ENCODE data around the gene MYH11.
"Not testable (repeated sequence)": the region's sequence is repeated elsewhere in the genome, so short reads cannot be mapped to it uniquely, and the experiment has no call there.

Gene MYH11

GRCh38 chr16:15822957-15823356, 33.9 kb downstream of the MYH11 start:
- no peaks in the 10 kb centered on the region for H3K9me3 ChIP-seq (ENCODE audit: insufficient read depth, low read depth, low read length)
- H3K36me3 ChIP-seq (ENCODE audit: insufficient read depth, low read length) = no peaks in the 10 kb centered on the region
- 82% methylated on average over 17 of the region's 17 CpGs for WGBS
- no peak overlapping the region for H3K27ac ChIP-seq (ENCODE audit: low read depth, low read length)
- no peak overlapping the region for H3K9ac ChIP-seq (ENCODE audit: low read depth, low read length)
- no peaks in the 10 kb centered on the region for H3K4me1 ChIP-seq (ENCODE audit: insufficient read depth, low read length)
- no peaks in the 10 kb centered on the region for H3K27me3 ChIP-seq (ENCODE audit: insufficient read depth, low read length)
- H3K4me3 ChIP-seq (ENCODE audit: low read length) = no peak overlapping the region

GRCh38 chr16:15820837-15821236, 36.0 kb downstream of the MYH11 start:
- H3K36me3 ChIP-seq (ENCODE audit: insufficient read depth, low read length) = no peaks in the 10 kb centered on the region
- WGBS = 97% methylated on average over 7 of the region's 7 CpGs
- H3K9ac ChIP-seq (ENCODE audit: low read depth, low read length) = no peak overlapping the region
- peaks cover 10% of the 10 kb centered on the region; the same call in 1 of the 2 replicates for H3K9me3 ChIP-seq (ENCODE audit: insufficient read depth, low read depth, low read length)
- no peaks in the 10 kb centered on the region for H3K27me3 ChIP-seq (ENCODE audit: insufficient read depth, low read length)
- H3K4me3 ChIP-seq (ENCODE audit: low read length) = no peak overlapping the region
- no peaks in the 10 kb centered on the region for H3K4me1 ChIP-seq (ENCODE audit: insufficient read depth, low read length)
- H3K27ac ChIP-seq (ENCODE audit: low read depth, low read length) = no peak overlapping the region

- Histone ChIP-seq H3K4me1 (ENCODE audit: insufficient read depth, low read length) (no peaks in the 10 kb centered on the region), H3K27ac (ENCODE audit: low read depth, low read length) (no peak overlapping the region), H3K27me3 (ENCODE audit: insufficient read depth, low read length) (no peaks in the 10 kb centered on the region), H3K4me3 (ENCODE audit: low read length) (no peak overlapping the region), H3K9me3 (ENCODE audit: insufficient read depth, low read depth, low read length) (peaks cover 14% of the 10 kb centered on the region; the same call in 1 of the 2 replicates), H3K9ac (ENCODE audit: low read depth, low read length) (no peak overlapping the region), H3K36me3 (ENCODE audit: insufficient read depth, low read length) (no peaks in the 10 kb centered on the region)
- 42% methylated on average over 2 of the region's 2 CpGs for WGBS
These were observed 37.8 kb downstream of the MYH11 start for GRCh38 chr16:15819046-15819445.

- 87% methylated on average over 1 of the region's 2 CpGs for WGBS
- no peaks in the 10 kb centered on the region for H3K4me1 ChIP-seq (ENCODE audit: insufficient read depth, low read length)
- H3K9ac ChIP-seq (ENCODE audit: low read depth, low read length) = no peak overlapping the region
- H3K9me3 ChIP-seq (ENCODE audit: insufficient read depth, low read depth, low read length) = peaks cover 14% of the 10 kb centered on the region; the same call in 1 of the 2 replicates
- H3K27ac ChIP-seq (ENCODE audit: low read depth, low read length) = no peak overlapping the region
- H3K4me3 ChIP-seq (ENCODE audit: low read length) = no peak overlapping the region
- H3K27me3 ChIP-seq (ENCODE audit: insufficient read depth, low read length) = no peaks in the 10 kb centered on the region
- H3K36me3 ChIP-seq (ENCODE audit: insufficient read depth, low read length) = no peaks in the 10 kb centered on the region
These were observed 39.4 kb downstream of the MYH11 start for GRCh38 chr16:15817446-15817845.

GRCh38 chr16:15816228-15816627, 40.6 kb downstream of the MYH11 start:
- H3K4me3 ChIP-seq (ENCODE audit: low read length) = no peak overlapping the region
- no peaks in the 10 kb centered on the region for H3K36me3 ChIP-seq (ENCODE audit: insufficient read depth, low read length)
- H3K9me3 ChIP-seq (ENCODE audit: insufficient read depth, low read depth, low read length) = peaks cover 14% of the 10 kb centered on the region; the same call in 1 of the 2 replicates
- no peak overlapping the region for H3K9ac ChIP-seq (ENCODE audit: low read depth, low read length)
- no peaks in the 10 kb centered on the region for H3K4me1 ChIP-seq (ENCODE audit: insufficient read depth, low read length)
- no peak overlapping the region for H3K27ac ChIP-seq (ENCODE audit: low read depth, low read length)
- H3K27me3 ChIP-seq (ENCODE audit: insufficient read depth, low read length) = no peaks in the 10 kb centered on the region

- H3K27me3 ChIP-seq (ENCODE audit: insufficient read depth, low read length); H3K36me3 ChIP-seq (ENCODE audit: insufficient read depth, low read length); H3K4me3 ChIP-seq (ENCODE audit: low read length); H3K27ac ChIP-seq (ENCODE audit: low read depth, low read length); H3K9ac ChIP-seq (ENCODE audit: low read depth, low read length); H3K4me1 ChIP-seq (ENCODE audit: insufficient read depth, low read length): not testable (repeated sequence)
- 91% methylated on average over 3 of the region's 3 CpGs for WGBS
- H3K9me3 ChIP-seq (ENCODE audit: insufficient read depth, low read depth, low read length) = peaks cover 14% of the 10 kb centered on the region; the same call in 1 of the 2 replicates
These were observed 44.5 kb downstream of the MYH11 start for GRCh38 chr16:15812401-15812750.

- H3K9ac ChIP-seq (ENCODE audit: low read depth, low read length) = no peak overlapping the region
- peaks cover 12% of the 10 kb centered on the region; the same call in 1 of the 2 replicates for H3K9me3 ChIP-seq (ENCODE audit: insufficient read depth, low read depth, low read length)
- no peaks in the 10 kb centered on the region for H3K27me3 ChIP-seq (ENCODE audit: insufficient read depth, low read length)
- no peaks in the 10 kb centered on the region; the same call in 1 of the 2 replicates for H3K4me1 ChIP-seq (ENCODE audit: insufficient read depth, low read length)
- H3K4me3 ChIP-seq (ENCODE audit: low read length) = no peak overlapping the region
- WGBS = 77% methylated on average over 13 of the region's 13 CpGs
- no peaks in the 10 kb centered on the region for H3K36me3 ChIP-seq (ENCODE audit: insufficient read depth, low read length)
- H3K27ac ChIP-seq (ENCODE audit: low read depth, low read length) = no peak overlapping the region
These were observed 45.1 kb downstream of the MYH11 start for GRCh38 chr16:15811481-15812400.

- no peak overlapping the region for H3K27ac ChIP-seq (ENCODE audit: low read depth, low read length)
- WGBS = 94% methylated on average over 3 of the region's 3 CpGs
- no peaks in the 10 kb centered on the region for H3K36me3 ChIP-seq (ENCODE audit: insufficient read depth, low read length)
- H3K9ac ChIP-seq (ENCODE audit: low read depth, low read length) = no peak overlapping the region
- H3K27me3 ChIP-seq (ENCODE audit: insufficient read depth, low read length) = no peaks in the 10 kb centered on the region
- H3K4me3 ChIP-seq (ENCODE audit: low read length) = no peak overlapping the region
- peaks cover 5% of the 10 kb centered on the region; the same call in 1 of the 2 replicates for H3K9me3 ChIP-seq (ENCODE audit: insufficient read depth, low read depth, low read length)
- no peaks in the 10 kb centered on the region; the same call in 1 of the 2 replicates for H3K4me1 ChIP-seq (ENCODE audit: insufficient read depth, low read length)
These were observed 45.9 kb downstream of the MYH11 start for GRCh38 chr16:15810949-15811348.

GRCh38 chr16:15810411-15810810, 46.4 kb downstream of the MYH11 start:
- Histone ChIP-seq H3K27ac (ENCODE audit: low read depth, low read length) (no peak overlapping the region), H3K4me3 (ENCODE audit: low read length) (no peak overlapping the region), H3K9me3 (ENCODE audit: insufficient read depth, low read depth, low read length) (no peaks in the 10 kb centered on the region), H3K36me3 (ENCODE audit: insufficient read depth, low read length) (no peaks in the 10 kb centered on the region), H3K9ac (ENCODE audit: low read depth, low read length) (no peak overlapping the region), H3K27me3 (ENCODE audit: insufficient read depth, low read length) (no peaks in the 10 kb centered on the region), H3K4me1 (ENCODE audit: insufficient read depth, low read length) (no peaks in the 10 kb centered on the region; the same call in 1 of the 2 replicates)
- WGBS = 85% methylated on average over 4 of the region's 4 CpGs

- not testable (repeated sequence) for H3K9ac ChIP-seq (ENCODE audit: low read depth, low read length); H3K27ac ChIP-seq (ENCODE audit: low read depth, low read length); H3K27me3 ChIP-seq (ENCODE audit: insufficient read depth, low read length); H3K36me3 ChIP-seq (ENCODE audit: insufficient read depth, low read length); H3K9me3 ChIP-seq (ENCODE audit: insufficient read depth, low read depth, low read length); H3K4me1 ChIP-seq (ENCODE audit: insufficient read depth, low read length); H3K4me3 ChIP-seq (ENCODE audit: low read length)
- 81% methylated on average over 7 of the region's 7 CpGs for WGBS
These were observed 47.5 kb downstream of the MYH11 start for GRCh38 chr16:15809297-15809696.

- Histone ChIP-seq H3K27me3 (ENCODE audit: insufficient read depth, low read length) (no peaks in the 10 kb centered on the region), H3K9ac (ENCODE audit: low read depth, low read length) (peak overlapping the region; percentile 5; the same call in 1 of the 2 replicates)
These were observed 48.8 kb downstream of the MYH11 start for GRCh38 chr16:15808071-15808470.

More at GRCh38 chr16:15808071-15808470, 48.8 kb downstream of the MYH11 start:
- WGBS = 84% methylated on average over 8 of the region's 8 CpGs
- Histone ChIP-seq H3K9me3 (ENCODE audit: insufficient read depth, low read depth, low read length) (no peaks in the 10 kb centered on the region), H3K4me1 (ENCODE audit: insufficient read depth, low read length) (no peaks in the 10 kb centered on the region; the same call in 1 of the 2 replicates), H3K4me3 (ENCODE audit: low read length) (no peak overlapping the region), H3K36me3 (ENCODE audit: insufficient read depth, low read length) (no peaks in the 10 kb centered on the region), H3K27ac (ENCODE audit: low read depth, low read length) (no peak overlapping the region; the same call in 1 of the 2 replicates)
